ENCODE data around the gene LRRFIP1. TPM values are rescaled to one million over a fixed set of nuclear protein-coding genes. Genes with fewer than 3 reads are reported as not detected.

The LRRFIP1 gene
- total and polyA plus RNA-seq, 2 of the 13 experiments (the other 11 are each of a cell fraction or from before 2014, with no cell fraction given) = 15.9 to 40.5 TPM

GRCh38 chr2:237715459-237715947, 88.1 kb downstream of the LRRFIP1 start (continued):
- TF ChIP-seq ZNF34 (CRISPR knock-in tag; IDR thresholded peaks at IDR 0.05; ENCODE audit: borderline replicate concordance) (no peak), ZNF556 (CRISPR knock-in tag; IDR thresholded peaks at IDR 0.05; ENCODE audit: borderline replicate concordance) (peak; percentile 68), ZNF615 (CRISPR knock-in tag; IDR thresholded peaks at IDR 0.05; ENCODE audit: borderline replicate concordance) (no peak), JDP2 (CRISPR knock-in tag; IDR thresholded peaks at IDR 0.05; ENCODE audit: borderline replicate concordance) (no peak), REPIN1 (CRISPR knock-in tag; IDR thresholded peaks at IDR 0.05; ENCODE audit: borderline replicate concordance, low read depth) (no peak), AGO2 (optimal IDR thresholded peaks at IDR 0.05; ENCODE audit: low read depth, low read length) (no peak), U2AF1 (optimal IDR thresholded peaks at IDR 0.05; ENCODE audit: low read depth, low read length) (no peak), JUN (CRISPR knock-in tag; IDR thresholded peaks at IDR 0.05) (no peak), ZNF33A (CRISPR knock-in tag; IDR thresholded peaks at IDR 0.05; ENCODE audit: borderline replicate concordance) (no peak), MAF1 (CRISPR knock-in tag; IDR thresholded peaks at IDR 0.05; ENCODE audit: borderline replicate concordance) (no peak), RORA (CRISPR knock-in tag; IDR thresholded peaks at IDR 0.05) (no peak), SETDB1 (CRISPR knock-in tag; IDR thresholded peaks at IDR 0.05; ENCODE audit: borderline replicate concordance) (no peak), NR2C2 (CRISPR knock-in tag; IDR thresholded peaks at IDR 0.05; ENCODE audit: borderline replicate concordance) (peak; percentile 93), ZKSCAN1 (IDR thresholded peaks at IDR 0.05; ENCODE audit: low read length) (no peak), NR3C1 (CRISPR knock-in tag; IDR thresholded peaks at IDR 0.05) (no peak), ZNF530 (CRISPR knock-in tag; IDR thresholded peaks at IDR 0.05; ENCODE audit: low read depth) (no peak), YEATS4 (CRISPR knock-in tag; IDR thresholded peaks at IDR 0.05; ENCODE audit: borderline replicate concordance) (no peak), ZNF788 (CRISPR knock-in tag; IDR thresholded peaks at IDR 0.05; ENCODE audit: borderline replicate concordance) (no peak; the same call in 1 of the 2 replicates), ZC3H13 (CRISPR knock-in tag; IDR thresholded peaks at IDR 0.05) (no peak), ZNF547 (CRISPR knock-in tag; IDR thresholded peaks at IDR 0.05) (no peak), ARID2 (CRISPR knock-in tag; IDR thresholded peaks at IDR 0.05; ENCODE audit: borderline replicate concordance) (no peak), GABPB1 (CRISPR knock-in tag; IDR thresholded peaks at IDR 0.05) (peak; percentile 76), BCL6 (CRISPR knock-in tag; IDR thresholded peaks at IDR 0.05) (peak; percentile 77), NFKB2 (CRISPR knock-in tag; IDR thresholded peaks at IDR 0.05; ENCODE audit: borderline replicate concordance) (no peak; the same call in 1 of the 2 replicates), ZBTB7A (CRISPR knock-in tag; IDR thresholded peaks at IDR 0.05) (no peak), MBD4 (IDR thresholded peaks at IDR 0.05; ENCODE audit: borderline replicate concordance, low read length) (no peak)
- TF ChIP-seq, protein P1, sequence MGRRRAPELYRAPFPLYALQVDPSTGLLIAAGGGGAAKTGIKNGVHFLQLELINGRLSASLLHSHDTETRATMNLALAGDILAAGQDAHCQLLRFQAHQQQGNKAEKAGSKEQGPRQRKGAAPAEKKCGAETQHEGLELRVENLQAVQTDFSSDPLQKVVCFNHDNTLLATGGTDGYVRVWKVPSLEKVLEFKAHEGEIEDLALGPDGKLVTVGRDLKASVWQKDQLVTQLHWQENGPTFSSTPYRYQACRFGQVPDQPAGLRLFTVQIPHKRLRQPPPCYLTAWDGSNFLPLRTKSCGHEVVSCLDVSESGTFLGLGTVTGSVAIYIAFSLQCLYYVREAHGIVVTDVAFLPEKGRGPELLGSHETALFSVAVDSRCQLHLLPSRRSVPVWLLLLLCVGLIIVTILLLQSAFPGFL (CRISPR knock-in tag; IDR thresholded peaks at IDR 0.05) = no peak
- TF ChIP-seq, protein P2, sequence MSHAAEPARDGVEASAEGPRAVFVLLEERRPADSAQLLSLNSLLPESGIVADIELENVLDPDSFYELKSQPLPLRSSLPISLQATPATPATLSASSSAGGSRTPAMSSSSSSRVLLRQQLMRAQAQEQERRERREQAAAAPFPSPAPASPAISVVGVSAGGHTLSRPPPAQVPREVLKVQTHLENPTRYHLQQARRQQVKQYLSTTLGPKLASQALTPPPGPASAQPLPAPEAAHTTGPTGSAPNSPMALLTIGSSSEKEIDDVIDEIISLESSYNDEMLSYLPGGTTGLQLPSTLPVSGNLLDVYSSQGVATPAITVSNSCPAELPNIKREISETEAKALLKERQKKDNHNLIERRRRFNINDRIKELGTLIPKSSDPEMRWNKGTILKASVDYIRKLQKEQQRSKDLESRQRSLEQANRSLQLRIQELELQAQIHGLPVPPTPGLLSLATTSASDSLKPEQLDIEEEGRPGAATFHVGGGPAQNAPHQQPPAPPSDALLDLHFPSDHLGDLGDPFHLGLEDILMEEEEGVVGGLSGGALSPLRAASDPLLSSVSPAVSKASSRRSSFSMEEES (CRISPR knock-in tag; IDR thresholded peaks at IDR 0.05) = no peak
- TF ChIP-seq, protein P3, sequence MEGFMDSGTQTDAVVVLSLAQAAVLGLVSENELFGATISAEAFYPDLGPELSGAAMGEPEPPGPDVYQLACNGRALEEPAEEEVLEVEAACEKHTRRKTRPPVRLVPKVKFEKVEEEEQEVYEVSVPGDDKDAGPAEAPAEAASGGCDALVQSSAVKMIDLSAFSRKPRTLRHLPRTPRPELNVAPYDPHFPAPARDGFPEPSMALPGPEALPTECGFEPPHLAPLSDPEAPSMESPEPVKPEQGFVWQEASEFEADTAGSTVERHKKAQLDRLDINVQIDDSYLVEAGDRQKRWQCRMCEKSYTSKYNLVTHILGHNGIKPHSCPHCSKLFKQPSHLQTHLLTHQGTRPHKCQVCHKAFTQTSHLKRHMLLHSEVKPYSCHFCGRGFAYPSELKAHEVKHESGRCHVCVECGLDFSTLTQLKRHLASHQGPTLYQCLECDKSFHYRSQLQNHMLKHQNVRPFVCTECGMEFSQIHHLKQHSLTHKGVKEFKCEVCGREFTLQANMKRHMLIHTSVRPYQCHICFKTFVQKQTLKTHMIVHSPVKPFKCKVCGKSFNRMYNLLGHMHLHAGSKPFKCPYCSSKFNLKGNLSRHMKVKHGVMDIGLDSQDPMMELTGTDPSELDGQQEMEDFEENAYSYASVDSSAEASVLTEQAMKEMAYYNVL (CRISPR knock-in tag; IDR thresholded peaks at IDR 0.05; ENCODE audit: borderline replicate concordance) = peak; percentile 29; the same call in 1 of the 2 replicates

Data from HepG2 (cell line).